GM12878 (cell line): ENCODE measurements around the gene AHNAK2. TPM values are rescaled to one million over a fixed set of nuclear protein-coding genes. Genes with fewer than 3 reads are reported as not detected.
A peak's percentile ranks its signal among the peaks of the same experiment; 100 is the strongest.

Experiments used
- ATAC-seq: fragments of 200-7000 bp; cut with Tn5 transposase; 3 replicates; pipeline ENCODE4 v1.9.1; 2020; ENCODE audit warnings: mild to moderate bottlenecking, moderate library complexity
- Bru-seq: library from RNA; stranded (reverse); fragments of 400-500 nt; gene quantifications from one replicate; lab custom pipeline; 2021; lab: Mats Ljungman, UMichigan
- BruChase-seq, 2 experiments: library from RNA; stranded (reverse); fragments of 400-500 nt; gene quantifications; one replicate each; lab custom pipeline; 2021; lab: Mats Ljungman, UMichigan
- BruUV-seq: library from RNA; stranded (reverse); fragments of 400-500 nt; replicated peaks from 2 replicates; lab custom pipeline; 2021; lab: Mats Ljungman, UMichigan
- CTCF ChIA-PET: fragments of 300-600 bp; sonication (Branson Sonifier 250); formaldehyde crosslinking; extraction: SDS; loops from one replicate; lab custom pipeline; 2021; ENCODE audit warnings: inconsistent platforms; lab: Yijun Ruan, JAX
- POLR2A ChIA-PET: fragments of 350-600 bp; formaldehyde crosslinking; extraction: SDS; loops from one replicate; lab custom pipeline; 2021; ENCODE audit warnings: inconsistent platforms; lab: Charles Lee
- RAD21 ChIA-PET: fragments of 300-600 bp; sonication (Branson Sonifier 250); formaldehyde crosslinking; loops from one replicate; lab custom pipeline; 2023; ENCODE audit warnings: antibody characterized with exemption; ENCODE audit not compliant: unreplicated experiment; lab: Charles Lee
- SMC1A ChIA-PET: fragments of 300-600 bp; sonication (Branson Sonifier 250); formaldehyde crosslinking; loops from one replicate; lab custom pipeline; 2023; ENCODE audit not compliant: unreplicated experiment, uncharacterized antibody; lab: Charles Lee
- DNase-seq: peaks from one replicate; pipeline ENCODE4 v3.0.0-alpha.2; 2011; ENCODE audit warnings: low read depth, low spot score
- FAIRE-seq: peaks from 3 replicates; lab custom pipeline; 2011; peaks lifted over from hg19 to GRCh38; lab: Jason Lieb, UNC
- H2AFZ ChIP-seq: 2 replicates; pipeline ENCODE4 v1.6.0; 2011; ENCODE audit warnings: low read depth, low read length, control low read depth; ENCODE audit not compliant: control insufficient read depth
- H3K27ac ChIP-seq: 2 replicates; pipeline ENCODE4 v1.5.1; 2011; ENCODE audit warnings: control low read depth; ENCODE audit not compliant: control insufficient read depth, insufficient read depth
- H3K27me3 ChIP-seq, 2 experiments: replicated peaks in 1 of 2; 2 replicates each; pipeline versions ENCODE4 v1.6.0 to v1.6.1; 2011; ENCODE audit warnings: low read length in 1 of 2; ENCODE audit not compliant: control insufficient read depth in 2 of 2, insufficient read depth in 2 of 2
- H3K36me3 ChIP-seq, 2 experiments: 2 replicates each; pipeline ENCODE4 v1.5.1; 2011; ENCODE audit warnings: low read length in 1 of 2; ENCODE audit not compliant: control insufficient read depth in 2 of 2, insufficient read depth in 2 of 2
- H3K4me1 ChIP-seq: 2 replicates; pipeline ENCODE4 v1.6.1; 2011; ENCODE audit warnings: mild to moderate bottlenecking, low read length, moderate library complexity, mixed read lengths; ENCODE audit not compliant: control insufficient read depth, insufficient read depth
- H3K4me2 ChIP-seq: 2 replicates; pipeline ENCODE4 v1.6.0; 2011; ENCODE audit warnings: control low read depth; ENCODE audit not compliant: control insufficient read depth, insufficient read depth
- H3K4me3 ChIP-seq: fragments of 200-600 bp; sonication (generic); 2 replicates; pipeline ENCODE4 v1.5.1; 2016
- H3K79me2 ChIP-seq: 2 replicates; pipeline ENCODE4 v1.6.0; 2011; ENCODE audit warnings: low read length; ENCODE audit not compliant: control insufficient read depth, insufficient read depth
- H3K9ac ChIP-seq: 2 replicates; pipeline ENCODE4 v1.8.0; 2011; ENCODE audit warnings: low read length, control low read depth, mixed read lengths; ENCODE audit not compliant: control insufficient read depth, insufficient read depth
- H3K9me3 ChIP-seq: replicated peaks from 3 replicates; pipeline ENCODE4 v1.5.1; 2011; ENCODE audit warnings: mild to moderate bottlenecking, low read length; ENCODE audit not compliant: control insufficient read depth, insufficient read depth
- H4K20me1 ChIP-seq: 2 replicates; pipeline ENCODE4 v1.6.0; 2011; ENCODE audit not compliant: control insufficient read depth, insufficient read depth
- NFYB ChIP-seq: IDR thresholded peaks from 2 replicates; pipeline ENCODE4 v1.6.1; 2011; ENCODE audit warnings: low read depth, mild to moderate bottlenecking, low read length, improper control_type of control experiment, moderate library complexity; ENCODE audit not compliant: insufficient read depth
- RBBP5 ChIP-seq: fragments of 200-600 bp; sonication (generic); conservative IDR thresholded peaks from 2 replicates; pipeline ENCODE4 v1.6.1; 2016
- WGBS: methylation state at CpG from one replicate; pipeline ENCODE4 v1.1.6; 2016; ENCODE audit warnings: low lambda C conversion rate; ENCODE audit not compliant: insufficient replicate concordance, insufficient coverage; ENCODE audit errors: missing lambda C conversion rate; 5-methylcytosine and 5-hydroxymethylcytosine counted together
- in situ Hi-C: fragments of 300-500 bp; cut with MboI; formaldehyde crosslinking; loops from 9 replicates; pipeline ENCODE4 v1.14.3; 2018; ENCODE audit warnings: mixed read lengths
- intact Hi-C: fragments of 100-400 bp; cut with micrococcal nuclease; formaldehyde crosslinking; loops from one replicate; pipeline ENCODE4 v1.14.2; 2022; ENCODE audit not compliant: unreplicated experiment
- long read RNA-seq, 2 experiments: library from polyadenylated mRNA; unstranded; transcript quantifications; one replicate each; pipeline ENCODE4 v2.0.0, GENCODE V29; 2019 to 2020
- polyA minus RNA-seq, 3 experiments: library from RNA; depleted of rRNA, polyadenylated mRNA; stranded (reverse); fragments of >200 nt; gene quantifications; 2 replicates each; pipeline ENCODE4 v1.2.3, GENCODE V29; 2011
- polyA plus RNA-seq, 11 experiments: library from polyadenylated mRNA; depleted of rRNA in 4 of 11; unstranded in 6 of 11; stranded (reverse) in 5 of 11; fragments of >200 nt; fragmentation: Nextera tagmentation in 4 of 11; fragmentation: Illumina TruSeq in 1 of 11; extraction: Ambion mirVana in 4 of 11; extraction: Trizol in 1 of 11; gene quantifications; 1 replicate in 1 of 11; 2 replicates in 10 of 11; pipeline versions ENCODE4 v1.2.1 to v1.2.3, GENCODE V29; 2011 to 2016; ENCODE audit warnings: inconsistent platforms in 2 of 11, missing spikeins in 2 of 11, low read depth in 1 of 11
- total RNA-seq, 4 experiments: library from RNA; depleted of rRNA in 3 of 4; stranded (reverse); fragments of >200 nt in 3 of 4; fragmentation: Illumina TruSeq in 1 of 4; extraction: Trizol in 1 of 4; gene quantifications; 2 replicates each; pipeline versions ENCODE4 v1.2.1 to v1.2.3, GENCODE V29; 2013 to 2021
- TF ChIP-seq, protein P1 (sequence below): fragments of 450-650 bp; formaldehyde crosslinking; IDR thresholded peaks from 2 replicates; pipeline ENCODE4 v1.4.0; 2020; ENCODE audit warnings: mild to moderate bottlenecking, moderate library complexity

Gene AHNAK2
- 0.02 TPM in 1 of 2 replicates, not detected in the other for total RNA-seq (2013; cell fraction: nucleolus; rRNA removed)
- not detected in 2 replicates for total RNA-seq (2014; rRNA removed)
- total RNA-seq (2014; rRNA removed; fragmentation: Illumina TruSeq; extraction: Trizol) = not detected in 2 replicates
- total RNA-seq (2021) = 0.03 and 0.10 TPM in 2 replicates
- 0.05 TPM for polyA plus RNA-seq (2011; ENCODE audit: low read depth)
- 0.03 TPM in 1 of 2 replicates, not detected in the other for polyA plus RNA-seq (2011; rRNA removed)
- not detected in 2 replicates for polyA plus RNA-seq (2011; cell fraction: cytosol; rRNA removed)
- polyA plus RNA-seq (2011; cell fraction: nucleus; rRNA removed) = not detected in 2 replicates
- 0.03 TPM in 2 replicates for polyA plus RNA-seq (2012)
- not detected in 2 replicates for polyA plus RNA-seq (2014; fragmentation: Illumina TruSeq; extraction: Trizol)
- polyA plus RNA-seq (2014; fragmentation: Nextera tagmentation; extraction: Ambion mirVana) = not detected
- polyA plus RNA-seq (2014; rRNA removed) = not detected in 2 replicates
- polyA plus RNA-seq (2016; fragmentation: Nextera tagmentation; extraction: Ambion mirVana) = not detected
- polyA minus RNA-seq (2011; rRNA and poly(A)+ RNA removed) = not detected in 2 replicates
- 0.42 TPM in 1 of 2 replicates, not detected in the other for polyA minus RNA-seq (2011; cell fraction: cytosol; rRNA and poly(A)+ RNA removed)
- polyA minus RNA-seq (2011; cell fraction: nucleus; rRNA and poly(A)+ RNA removed) = under 0.01 and 0.19 TPM in 2 replicates
- percentile 6 among the genes with signal in this experiment for Bru-seq, nascent RNA
- percentile 20 among the genes with signal in this experiment for BruChase-seq, experiment 1, labeled RNA remaining after a 6-hour chase
- BruChase-seq, experiment 2, labeled RNA remaining after a 2-hour chase = percentile 22 among the genes with signal in this experiment
- long read RNA-seq, experiment 1 = 0 reads
- long read RNA-seq, experiment 2 = 0 reads

DNA sequence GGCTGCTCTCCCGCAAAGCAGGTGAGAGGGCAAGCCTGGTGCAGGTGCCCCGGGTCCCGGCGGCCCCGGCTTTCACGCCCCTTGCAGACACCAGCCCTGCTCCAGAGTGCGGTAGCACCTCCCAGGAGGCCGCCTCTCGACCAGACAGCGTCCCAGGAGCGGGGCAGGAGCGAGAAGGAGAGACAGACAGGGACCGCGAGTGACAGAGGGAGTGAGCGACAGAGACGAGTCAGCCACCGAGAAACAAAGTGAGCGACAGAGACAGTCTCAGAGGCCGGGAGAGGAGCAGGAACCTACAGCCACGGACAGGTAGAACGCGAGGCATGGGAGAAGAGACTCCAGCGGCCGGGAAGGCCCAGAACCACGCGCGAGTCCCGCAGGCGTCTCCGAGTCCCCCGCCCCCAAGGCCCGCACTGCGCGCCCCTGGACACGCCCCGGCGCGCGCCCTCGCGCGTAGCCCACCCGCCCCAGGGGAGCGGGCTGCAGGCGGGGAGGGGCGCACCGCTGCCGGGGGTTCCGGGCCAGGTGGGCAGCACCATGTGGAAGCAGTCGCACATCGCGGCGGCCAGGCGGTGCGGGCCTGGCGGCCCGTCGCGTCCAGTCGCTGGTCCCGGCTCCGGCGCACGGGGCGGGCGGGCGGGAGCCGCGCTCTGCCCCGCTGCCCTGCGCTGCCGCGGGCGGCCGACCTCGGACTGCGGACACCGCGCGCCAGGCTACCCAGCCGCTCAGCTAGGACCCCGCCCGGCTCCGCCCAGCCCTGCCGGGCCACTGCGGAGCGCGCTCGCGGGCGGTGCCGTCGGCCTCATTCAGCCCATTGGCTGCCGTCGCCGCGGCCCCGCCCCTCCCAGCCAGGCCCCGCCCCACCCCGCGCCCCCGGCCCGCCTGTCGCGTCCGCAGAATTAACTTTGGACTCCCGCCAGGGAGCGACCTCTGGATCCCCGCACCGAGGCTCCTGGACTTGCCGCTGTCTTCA is at the start of gene AHNAK2:
Gene AHNAK2, minus strand, starts transcription at position 694 of the 973 bp plus-strand sequence. Its CDS starts 137 bp downstream, at position 557.
- TF ChIP-seq, protein P1, sequence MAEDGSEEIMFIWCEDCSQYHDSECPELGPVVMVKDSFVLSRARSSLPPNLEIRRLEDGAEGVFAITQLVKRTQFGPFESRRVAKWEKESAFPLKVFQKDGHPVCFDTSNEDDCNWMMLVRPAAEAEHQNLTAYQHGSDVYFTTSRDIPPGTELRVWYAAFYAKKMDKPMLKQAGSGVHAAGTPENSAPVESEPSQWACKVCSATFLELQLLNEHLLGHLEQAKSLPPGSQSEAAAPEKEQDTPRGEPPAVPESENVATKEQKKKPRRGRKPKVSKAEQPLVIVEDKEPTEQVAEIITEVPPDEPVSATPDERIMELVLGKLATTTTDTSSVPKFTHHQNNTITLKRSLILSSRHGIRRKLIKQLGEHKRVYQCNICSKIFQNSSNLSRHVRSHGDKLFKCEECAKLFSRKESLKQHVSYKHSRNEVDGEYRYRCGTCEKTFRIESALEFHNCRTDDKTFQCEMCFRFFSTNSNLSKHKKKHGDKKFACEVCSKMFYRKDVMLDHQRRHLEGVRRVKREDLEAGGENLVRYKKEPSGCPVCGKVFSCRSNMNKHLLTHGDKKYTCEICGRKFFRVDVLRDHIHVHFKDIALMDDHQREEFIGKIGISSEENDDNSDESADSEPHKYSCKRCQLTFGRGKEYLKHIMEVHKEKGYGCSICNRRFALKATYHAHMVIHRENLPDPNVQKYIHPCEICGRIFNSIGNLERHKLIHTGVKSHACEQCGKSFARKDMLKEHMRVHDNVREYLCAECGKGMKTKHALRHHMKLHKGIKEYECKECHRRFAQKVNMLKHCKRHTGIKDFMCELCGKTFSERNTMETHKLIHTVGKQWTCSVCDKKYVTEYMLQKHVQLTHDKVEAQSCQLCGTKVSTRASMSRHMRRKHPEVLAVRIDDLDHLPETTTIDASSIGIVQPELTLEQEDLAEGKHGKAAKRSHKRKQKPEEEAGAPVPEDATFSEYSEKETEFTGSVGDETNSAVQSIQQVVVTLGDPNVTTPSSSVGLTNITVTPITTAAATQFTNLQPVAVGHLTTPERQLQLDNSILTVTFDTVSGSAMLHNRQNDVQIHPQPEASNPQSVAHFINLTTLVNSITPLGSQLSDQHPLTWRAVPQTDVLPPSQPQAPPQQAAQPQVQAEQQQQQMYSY = no peak
- TF ChIP-seq RBBP5 (no peak), NFYB (peak; percentile 69; the same call in 1 of the 2 replicates)
- Histone ChIP-seq H3K36me3 (no peaks in the 10 kb centered on the region), H3K27ac (no peak within 1 kb of the TSS), H3K4me1 (no peaks in the 10 kb centered on the region; the same call in 1 of the 2 replicates), H3K79me2 (no peaks in the 10 kb centered on the region), H4K20me1 (no peaks in the 10 kb centered on the region), H3K9me3 (no peaks in the 10 kb centered on the region), H3K4me2 (peak within 1 kb of the TSS; percentile 59), H3K27me3 (peaks cover 7 to 10% of the 10 kb centered on the region in 2 experiments), H3K4me3 (peak within 1 kb of the TSS; percentile 11; the same call in 1 of the 2 replicates), H3K9ac (no peak within 1 kb of the TSS), H2AFZ (peak within 1 kb of the TSS; percentile 10; the same call in 1 of the 2 replicates)
- in situ Hi-C loops = no loop called here
- intact Hi-C loops = loop anchor here (10.0 kb wide), 1 partner anchor 83 kb away; no protein-coding TSS in a partner anchor
- ChIA-PET SMC1A (no interaction called here), RAD21 (no interaction called here), POLR2A (no interaction called here), CTCF (no interaction called here)
- ATAC-seq (peak; percentile 22), FAIRE-seq (no peak), DNase-seq (no peak)
- no TSS peak for BruUV-seq
- 15% methylated on average over 59 of the region's 111 CpGs for WGBS
